Retinal pigment epithelial cell (primary cell): ENCODE data around the gene SRSF2.
"Not testable (repeated sequence)": the region's sequence is repeated elsewhere in the genome, so short reads cannot be mapped to it uniquely, and the experiment has no call there.

Experiments used
- DNase-seq: peaks from one replicate; pipeline ENCODE4 v3.0.0-alpha.2; 2010; ENCODE audit warnings: low read depth
- H3K4me3 ChIP-seq: 2 replicates; pipeline ENCODE4 v1.5.1; 2011; ENCODE audit warnings: mild to moderate bottlenecking, low read length, control low read depth, moderate library complexity
- TF ChIP-seq, protein P1 (sequence below): conservative IDR thresholded peaks from 2 replicates; pipeline ENCODE4 v1.5.1; 2011; ENCODE audit warnings: low read depth, low read length, control low read depth, inconsistent platforms

Gene SRSF2

DNA sequence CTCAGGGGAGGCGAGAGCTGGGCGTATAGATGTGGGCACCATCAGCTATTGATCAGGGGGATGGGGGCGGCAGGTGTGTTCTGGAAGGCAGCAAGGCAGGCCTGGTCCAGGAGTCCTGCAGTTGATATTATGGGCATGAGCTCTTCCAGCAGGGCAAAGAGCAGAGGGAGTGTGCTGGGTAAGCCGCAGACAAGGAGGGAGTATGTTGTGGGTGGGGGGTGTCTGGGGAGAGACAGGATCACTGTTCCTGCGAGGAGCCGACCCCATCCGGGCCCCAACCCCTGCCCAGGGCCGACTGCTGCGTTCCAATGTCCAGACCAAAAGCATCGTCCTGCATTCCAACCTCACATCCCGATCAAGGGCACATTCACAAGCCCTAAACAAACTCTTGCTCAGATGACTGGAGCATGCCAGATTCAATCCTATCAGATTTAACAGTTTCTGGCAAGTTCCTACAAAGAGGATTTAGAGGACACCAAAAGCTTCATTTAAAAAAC, 35.6 kb downstream of the SRSF2 start:
- no peak overlapping the region for H3K4me3 ChIP-seq
- TF ChIP-seq, protein P1, sequence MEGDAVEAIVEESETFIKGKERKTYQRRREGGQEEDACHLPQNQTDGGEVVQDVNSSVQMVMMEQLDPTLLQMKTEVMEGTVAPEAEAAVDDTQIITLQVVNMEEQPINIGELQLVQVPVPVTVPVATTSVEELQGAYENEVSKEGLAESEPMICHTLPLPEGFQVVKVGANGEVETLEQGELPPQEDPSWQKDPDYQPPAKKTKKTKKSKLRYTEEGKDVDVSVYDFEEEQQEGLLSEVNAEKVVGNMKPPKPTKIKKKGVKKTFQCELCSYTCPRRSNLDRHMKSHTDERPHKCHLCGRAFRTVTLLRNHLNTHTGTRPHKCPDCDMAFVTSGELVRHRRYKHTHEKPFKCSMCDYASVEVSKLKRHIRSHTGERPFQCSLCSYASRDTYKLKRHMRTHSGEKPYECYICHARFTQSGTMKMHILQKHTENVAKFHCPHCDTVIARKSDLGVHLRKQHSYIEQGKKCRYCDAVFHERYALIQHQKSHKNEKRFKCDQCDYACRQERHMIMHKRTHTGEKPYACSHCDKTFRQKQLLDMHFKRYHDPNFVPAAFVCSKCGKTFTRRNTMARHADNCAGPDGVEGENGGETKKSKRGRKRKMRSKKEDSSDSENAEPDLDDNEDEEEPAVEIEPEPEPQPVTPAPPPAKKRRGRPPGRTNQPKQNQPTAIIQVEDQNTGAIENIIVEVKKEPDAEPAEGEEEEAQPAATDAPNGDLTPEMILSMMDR = no peak
- no peak for DNase-seq

GRCh38 chr17:76700617-76701470, 36.3 kb downstream of the SRSF2 start:
- TF ChIP-seq, protein P1 = no peak
- DNase-seq = no peak
- peak overlapping the region; percentile 4 for H3K4me3 ChIP-seq

GRCh38 chr17:76700270-76700616, 36.9 kb downstream of the SRSF2 start:
- DNase-seq = no peak
- H3K4me3 ChIP-seq = no peak overlapping the region
- TF ChIP-seq, protein P1 = no peak

DNA sequence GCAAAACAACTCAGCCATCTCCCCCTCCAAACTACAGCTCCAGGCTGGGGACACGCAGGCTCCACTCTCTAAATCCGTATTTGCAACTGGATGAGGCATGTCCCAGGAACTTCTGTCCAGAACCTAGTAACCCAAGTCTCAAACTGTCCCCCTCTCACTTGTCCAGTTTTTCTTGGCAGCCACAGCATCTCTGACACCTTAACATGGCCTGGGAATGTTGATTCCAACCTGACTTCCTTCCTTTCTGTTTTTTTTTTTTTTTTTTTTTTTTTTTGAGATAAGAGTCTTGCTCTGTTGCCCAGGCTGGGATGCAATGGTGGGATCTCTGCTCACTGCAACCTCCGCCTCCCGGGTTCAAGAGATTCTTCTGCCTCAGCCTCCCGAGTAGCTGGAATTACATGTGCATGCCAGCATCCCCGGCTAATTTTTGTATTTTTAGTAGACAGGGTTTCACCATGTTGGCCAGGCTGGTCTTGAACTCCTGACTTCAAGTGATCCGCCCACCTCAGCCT, 38.6 kb downstream of the SRSF2 start:
- H3K4me3 ChIP-seq, DNase-seq: not testable (repeated sequence)

DNA sequence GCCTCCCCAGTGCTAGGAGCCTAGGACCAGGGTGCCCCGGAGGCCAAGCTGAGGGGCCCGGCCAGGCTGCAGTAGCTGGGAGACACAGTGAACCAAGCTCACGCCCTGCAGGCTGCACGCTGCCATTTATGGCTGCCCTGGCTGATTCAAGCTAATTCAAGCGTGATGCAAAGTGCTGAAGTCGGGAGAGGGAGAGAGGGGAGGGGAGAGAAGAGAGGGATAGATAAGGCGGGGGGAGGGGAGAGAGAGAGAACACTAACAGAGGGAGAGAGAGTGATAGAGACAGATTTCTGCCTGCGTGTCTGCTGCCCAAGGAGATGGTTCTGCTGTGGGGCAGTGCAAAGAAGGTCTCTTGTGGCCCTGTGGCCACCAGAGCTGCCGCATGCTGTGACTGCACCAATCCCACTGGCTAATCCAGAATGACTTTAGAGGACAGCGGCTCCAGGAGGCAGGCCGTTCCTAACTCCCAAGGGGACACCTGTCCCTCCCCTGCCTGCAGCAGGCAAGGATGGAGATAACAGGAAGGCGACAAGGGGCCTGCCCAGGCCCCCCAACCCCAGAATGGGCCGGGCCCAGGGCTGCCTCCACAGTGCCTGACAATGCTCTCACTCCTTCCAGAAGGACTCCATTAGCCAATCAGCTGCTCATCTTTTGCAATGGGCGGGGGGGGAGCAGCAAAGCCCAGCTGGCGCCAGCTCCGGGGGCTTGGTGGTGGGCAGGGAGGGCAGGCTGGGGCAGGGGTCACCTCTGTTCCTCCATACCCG, 39.2 kb downstream of the SRSF2 start:
- no peak overlapping the region for H3K4me3 ChIP-seq
- TF ChIP-seq, protein P1 = no peak
- DNase-seq = no peak

GRCh38 chr17:76696763-76697701, 40.1 kb downstream of the SRSF2 start:
- DNase-seq = no peak
- TF ChIP-seq, protein P1 = no peak
- H3K4me3 ChIP-seq = no peak overlapping the region
